Stimulated activated naive B cell treated with anti-CD40 and anti-IgM and Interleukin-4, amounts not matched to agents 10 μg/mL and 1 μg/mL and 100 μg/mL, for 72 hours (primary cell): Measurements from ENCODE around the gene ADGRD1.

Experiments used
- ATAC-seq, 2 donors: fragments of 150-1000 bp; cut with Tn5 transposase; replicated peaks; 2 replicates each; pipeline ENCODE4 v1.10.0; 2021; ENCODE audit warnings: moderate library complexity in 1 of 2
- DNase-seq: peaks from one replicate; pipeline ENCODE4 v3.0.0; 2021
- H3K27ac Mint-ChIP-seq: one replicate; pipeline ENCODE4 v1.8.0; 2022; ENCODE audit warnings: mild to moderate bottlenecking, mixed read lengths
- H3K27me3 Mint-ChIP-seq, 2 donors: one replicate each; pipeline ENCODE4 v1.8.0; 2022; ENCODE audit warnings: mixed read lengths in 2 of 2
- H3K36me3 Mint-ChIP-seq, 2 donors: one replicate each; pipeline ENCODE4 v1.8.0; 2022; ENCODE audit warnings: mixed read lengths in 2 of 2, mild to moderate bottlenecking in 1 of 2
- H3K4me1 Mint-ChIP-seq, 2 donors: one replicate each; pipeline ENCODE4 v1.8.0; 2022; ENCODE audit warnings: mixed read lengths in 2 of 2, mild to moderate bottlenecking in 1 of 2
- H3K4me3 Mint-ChIP-seq, 2 donors: one replicate each; pipeline ENCODE4 v1.8.0; 2022; ENCODE audit warnings: mild to moderate bottlenecking in 2 of 2, mixed read lengths in 2 of 2, moderate library complexity in 1 of 2
- H3K9me3 Mint-ChIP-seq, 2 donors: one replicate each; pipeline ENCODE4 v1.8.0; 2022; ENCODE audit warnings: mixed read lengths in 2 of 2, mild to moderate bottlenecking in 1 of 2

Gene ADGRD1

GRCh38 chr12:131087302-131087818, 133.7 kb downstream of the ADGRD1 start:
- no peaks in the 10 kb centered on the region for H3K9me3 Mint-ChIP-seq
- peak; percentile 0 for DNase-seq
- H3K4me3 Mint-ChIP-seq: no peak overlapping the region
- H3K27ac Mint-ChIP-seq: no peak overlapping the region
- no peaks in the 10 kb centered on the region for H3K36me3 Mint-ChIP-seq
- no peak for ATAC-seq
- peaks cover 13 to 16% of the 10 kb centered on the region in 2 donors for H3K27me3 Mint-ChIP-seq
- peaks cover 24 to 27% of the 10 kb centered on the region in 2 donors for H3K4me1 Mint-ChIP-seq

DNA sequence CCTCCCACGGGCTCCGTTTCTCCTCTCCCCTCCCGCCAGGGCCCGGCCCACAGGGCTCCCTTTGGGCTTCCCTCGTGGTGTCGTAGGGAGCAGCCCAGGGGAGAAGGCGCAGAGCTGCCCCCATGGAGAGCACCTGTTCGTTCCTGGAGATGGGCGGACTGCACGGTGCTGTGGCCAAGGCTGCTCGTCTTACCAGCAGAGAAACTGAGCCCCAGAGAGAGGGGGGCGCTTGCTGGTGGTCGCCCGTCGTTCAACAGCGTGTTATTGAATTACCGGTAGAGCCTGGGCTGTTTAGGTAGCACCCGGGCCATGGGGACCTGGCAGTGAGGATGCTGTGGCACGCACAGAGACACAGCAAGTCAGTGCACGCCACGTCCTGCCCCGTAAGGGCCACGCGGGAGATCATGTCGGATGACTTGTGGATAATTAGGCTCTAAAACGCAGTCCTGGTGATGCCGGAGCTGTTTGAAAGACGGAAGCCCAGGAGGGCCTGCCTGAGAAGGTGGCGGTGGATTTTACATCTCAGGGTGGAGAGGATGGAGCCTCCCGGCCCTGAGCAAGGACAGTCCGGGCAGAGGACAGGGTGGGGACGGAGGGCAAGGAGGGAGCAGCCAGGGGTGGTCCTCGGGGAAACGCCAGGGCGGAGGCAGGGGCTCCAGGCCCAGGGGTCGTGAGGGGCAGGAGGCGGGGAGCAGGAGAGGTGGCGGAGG, 134.4 kb downstream of the ADGRD1 start:
- no peak for DNase-seq
- no peak for ATAC-seq

GRCh38 chr12:131088701-131089530, 135.2 kb downstream of the ADGRD1 start:
- DNase-seq: no peak
- Mint-ChIP-seq H3K27me3 (peaks cover 10 to 16% of the 10 kb centered on the region in 2 donors), H3K4me1 (peaks cover 35 to 40% of the 10 kb centered on the region in 2 donors), H3K4me3 (no peak overlapping the region), H3K27ac (peak overlapping the region; percentile 86), H3K9me3 (no peaks in the 10 kb centered on the region), H3K36me3 (no peaks in the 10 kb centered on the region)
- no peak for ATAC-seq

More for the DNA sequence above, 134.4 kb downstream of the ADGRD1 start:
- H3K36me3 Mint-ChIP-seq: no peaks in the 10 kb centered on the region
- H3K4me1 Mint-ChIP-seq: peaks cover 28 to 33% of the 10 kb centered on the region in 2 donors
- peaks cover 13 to 16% of the 10 kb centered on the region in 2 donors for H3K27me3 Mint-ChIP-seq
- H3K9me3 Mint-ChIP-seq: no peaks in the 10 kb centered on the region
- H3K4me3 Mint-ChIP-seq: no peak overlapping the region
- H3K27ac Mint-ChIP-seq: no peak overlapping the region

GRCh38 chr12:131089531-131090273, 136.0 kb downstream of the ADGRD1 start:
- Mint-ChIP-seq H3K27ac (no peak overlapping the region), H3K4me1 (peaks cover 39 to 45% of the 10 kb centered on the region in 2 donors), H3K9me3 (no peaks in the 10 kb centered on the region)

DNA sequence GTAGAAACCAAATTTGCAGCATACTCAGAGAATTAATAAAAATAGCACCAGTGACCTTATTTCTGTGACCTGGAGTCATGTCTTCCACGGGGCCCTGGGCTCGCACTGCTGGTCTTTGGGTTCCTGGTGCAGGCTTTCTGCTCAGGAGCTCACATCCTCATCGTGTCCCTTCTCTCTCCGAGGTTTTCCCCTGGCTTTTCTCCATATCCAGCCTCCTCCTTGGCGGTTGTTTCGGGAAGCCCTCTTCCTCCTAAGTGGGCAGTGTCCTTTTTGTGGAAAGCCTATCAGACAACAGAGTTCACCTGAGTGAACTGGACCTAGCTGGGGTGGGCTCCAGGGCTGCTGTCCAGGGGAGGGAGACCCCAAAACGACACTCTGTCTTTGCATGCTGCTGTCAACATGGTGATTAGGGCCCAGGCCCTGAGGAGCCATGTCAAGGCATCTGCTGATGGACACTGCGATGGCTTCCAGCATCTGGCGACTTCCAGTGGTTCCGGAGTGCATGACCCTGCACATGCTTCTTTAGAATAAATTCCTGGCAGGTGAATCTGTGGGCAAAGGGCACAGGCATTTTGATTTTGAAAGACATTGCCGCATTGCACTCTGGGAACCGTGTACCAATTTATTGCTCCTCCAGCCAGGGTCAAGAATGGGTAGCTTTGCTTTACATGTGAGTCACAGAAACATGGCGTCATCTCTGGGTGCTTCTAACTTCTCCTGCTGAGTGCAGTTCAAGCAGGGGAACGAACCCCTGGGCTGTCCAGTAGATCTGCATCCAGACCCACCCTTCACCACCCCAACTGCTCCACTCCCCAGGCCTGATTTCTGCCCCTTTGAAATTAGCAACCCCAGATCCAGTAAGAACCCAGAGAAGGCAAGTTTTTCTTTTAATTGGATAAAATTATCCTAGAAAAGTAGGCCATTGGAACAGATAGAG, 136.8 kb downstream of the ADGRD1 start:
- Mint-ChIP-seq H3K4me1 (peaks cover 43 to 52% of the 10 kb centered on the region in 2 donors), H3K9me3 (no peaks in the 10 kb centered on the region), H3K27me3 (peaks cover 3 to 7% of the 10 kb centered on the region in 2 donors), H3K27ac (peak overlapping the region; percentile 91), H3K36me3 (no peaks in the 10 kb centered on the region), H3K4me3 (no peak overlapping the region)
- ATAC-seq: no peak
- DNase-seq: no peak

More at GRCh38 chr12:131089531-131090273, 136.0 kb downstream of the ADGRD1 start:
- ATAC-seq: no peak
- no peaks in the 10 kb centered on the region for H3K36me3 Mint-ChIP-seq
- no peak for DNase-seq
- H3K4me3 Mint-ChIP-seq: no peak overlapping the region
- H3K27me3 Mint-ChIP-seq: peaks cover 4 to 11% of the 10 kb centered on the region in 2 donors

GRCh38 chr12:131091413-131091975, 137.8 kb downstream of the ADGRD1 start:
- Mint-ChIP-seq H3K27ac (peak overlapping the region; percentile 89), H3K9me3 (no peaks in the 10 kb centered on the region), H3K27me3 (peaks cover 4 to 6% of the 10 kb centered on the region in 2 donors), H3K4me1 (peaks cover 44 to 53% of the 10 kb centered on the region in 2 donors), H3K36me3 (no peaks in the 10 kb centered on the region), H3K4me3 (peak overlapping the region; percentile 8 to 59)
- peak; percentile 45 to 59 for ATAC-seq
- DNase-seq: peak; percentile 73

DNA sequence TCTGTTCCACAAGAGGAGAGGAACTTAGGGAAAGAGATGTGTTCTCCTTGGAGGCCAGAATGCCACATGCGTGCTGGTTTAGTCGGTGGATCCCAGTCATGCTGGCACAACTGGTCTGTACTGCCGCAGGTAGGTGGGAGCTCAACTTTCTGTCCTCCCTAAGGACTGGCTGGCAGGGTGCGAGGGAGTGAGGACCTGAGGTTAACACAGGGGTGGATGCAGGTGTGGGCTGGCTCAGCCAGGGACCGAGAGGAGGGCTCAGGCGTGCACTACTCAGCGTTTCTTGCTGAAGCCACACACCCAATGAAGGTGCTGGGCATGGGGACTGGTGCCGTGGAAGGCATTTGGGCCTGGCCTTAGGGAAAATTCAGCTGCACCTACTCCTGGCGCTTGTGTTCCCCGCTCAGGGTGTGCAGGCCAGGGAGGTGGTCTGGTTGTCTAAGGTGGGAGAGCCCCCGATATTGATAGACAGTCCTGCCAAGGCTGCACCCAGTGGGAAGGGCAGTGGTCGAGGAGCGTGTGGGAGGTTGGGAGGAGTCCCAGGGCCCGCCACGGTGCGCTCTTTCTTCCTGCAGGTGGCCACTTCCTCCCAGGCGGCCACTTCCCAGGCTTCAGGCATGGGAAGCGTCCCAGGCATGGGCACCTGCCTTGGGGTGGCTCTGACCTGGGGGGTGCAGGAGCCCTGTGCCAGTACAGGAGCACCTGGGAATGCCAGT, 138.4 kb downstream of the ADGRD1 start:
- Mint-ChIP-seq H3K36me3 (no peaks in the 10 kb centered on the region), H3K4me1 (peaks cover 44 to 53% of the 10 kb centered on the region in 2 donors), H3K27ac (peak overlapping the region; percentile 89), H3K9me3 (no peaks in the 10 kb centered on the region), H3K4me3 (peak overlapping the region; percentile 8 to 59), H3K27me3 (peaks cover 4 to 6% of the 10 kb centered on the region in 2 donors)
- ATAC-seq (peak in 1 of 2 donors; percentile 6), DNase-seq (no peak)

DNA sequence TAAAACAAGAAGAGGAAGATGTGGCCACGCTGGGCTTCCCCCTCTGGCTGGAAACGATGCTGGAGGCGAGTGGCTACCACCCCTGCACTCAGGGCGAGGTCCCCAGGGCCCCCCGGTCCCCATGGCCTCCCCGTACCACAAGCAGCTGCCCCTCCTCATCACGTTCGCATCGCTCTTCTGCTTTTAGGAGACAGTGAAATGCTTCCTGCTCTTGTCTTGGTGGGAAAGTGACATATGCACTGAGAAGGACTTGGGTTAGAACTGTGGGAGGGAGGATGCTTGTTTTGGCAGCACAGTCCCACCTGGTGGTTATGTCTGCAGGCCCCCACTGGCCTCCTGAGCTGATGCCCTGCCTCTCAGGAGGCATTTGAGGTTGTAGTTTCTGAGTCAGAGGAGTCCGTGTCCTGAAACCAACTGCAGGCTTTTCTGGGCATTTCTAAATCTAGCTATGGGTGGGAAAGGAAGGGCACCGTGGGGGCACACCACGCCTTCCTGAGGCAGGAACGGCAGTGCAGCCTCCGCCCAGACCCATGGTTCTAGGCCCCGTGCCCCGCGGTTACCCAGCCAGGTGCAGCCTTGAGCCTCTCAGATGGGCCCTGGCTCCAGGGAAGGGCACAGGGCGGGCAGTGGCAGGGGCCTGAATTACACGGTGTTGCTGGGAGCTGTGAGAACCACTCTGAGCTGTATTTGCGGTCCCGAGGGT, 139.3 kb downstream of the ADGRD1 start:
- H3K36me3 Mint-ChIP-seq: no peaks in the 10 kb centered on the region
- peaks cover 4 to 6% of the 10 kb centered on the region in 2 donors for H3K27me3 Mint-ChIP-seq
- peak overlapping the region; percentile 56 to 75 for H3K4me3 Mint-ChIP-seq
- H3K9me3 Mint-ChIP-seq: no peaks in the 10 kb centered on the region
- peak; percentile 79 for DNase-seq
- H3K4me1 Mint-ChIP-seq: peaks cover 43 to 53% of the 10 kb centered on the region in 2 donors
- H3K27ac Mint-ChIP-seq: peak overlapping the region; percentile 93
- ATAC-seq: peak; percentile 79 to 83

GRCh38 chr12:131093604-131093955, 139.9 kb downstream of the ADGRD1 start:
- peaks cover 39 to 53% of the 10 kb centered on the region in 2 donors for H3K4me1 Mint-ChIP-seq
- peak overlapping the region; percentile 56 to 75 for H3K4me3 Mint-ChIP-seq
- peak overlapping the region; percentile 93 for H3K27ac Mint-ChIP-seq
- no peaks in the 10 kb centered on the region for H3K36me3 Mint-ChIP-seq
- H3K9me3 Mint-ChIP-seq: no peaks in the 10 kb centered on the region
- no peak for ATAC-seq
- H3K27me3 Mint-ChIP-seq: peaks cover 4 to 6% of the 10 kb centered on the region in 2 donors
- DNase-seq: no peak

DNA sequence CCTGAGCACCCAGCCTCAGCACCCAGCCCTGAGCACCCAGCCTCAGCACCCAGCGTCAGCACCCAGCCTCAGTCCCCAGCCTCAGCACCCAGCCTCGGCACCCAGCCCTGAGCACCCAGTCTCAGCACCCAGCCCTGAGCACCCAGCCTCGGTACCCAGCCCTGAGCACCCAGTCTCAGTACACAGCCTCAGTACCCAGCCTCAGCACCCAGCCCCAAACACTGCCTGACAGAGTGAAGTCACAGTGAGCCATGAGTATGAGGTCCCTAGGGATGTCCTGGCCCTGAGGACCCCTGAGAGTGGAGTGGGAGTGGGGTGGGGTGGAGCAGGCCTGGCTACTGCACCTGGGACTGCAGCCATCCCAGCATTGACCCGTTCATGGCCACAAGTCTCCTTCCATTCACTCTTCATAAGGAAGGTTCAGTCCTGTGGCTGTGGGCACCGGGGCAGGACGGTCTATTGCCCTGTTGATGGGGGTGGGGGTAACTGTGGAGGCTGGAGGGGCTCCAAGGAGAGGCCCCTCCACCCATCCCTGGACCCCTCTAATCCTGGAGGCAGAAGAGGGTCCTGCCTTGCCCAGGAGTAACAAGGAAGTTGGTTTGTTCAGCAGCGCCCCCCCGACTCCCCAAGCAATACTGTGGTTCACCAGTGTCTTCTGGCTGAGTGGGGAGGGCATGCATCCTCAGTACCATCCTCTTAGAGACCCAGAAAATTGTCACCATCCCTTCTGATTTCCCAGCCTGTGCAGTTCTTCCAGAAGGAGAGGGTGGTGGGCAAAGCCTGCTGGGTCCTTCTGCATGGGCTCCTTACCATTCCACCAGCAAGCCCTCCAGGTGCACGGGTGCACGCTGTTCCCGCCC, 140.5 kb downstream of the ADGRD1 start:
- no peak for DNase-seq
- no peak for ATAC-seq
- Mint-ChIP-seq H3K27ac (no peak overlapping the region), H3K4me1 (peaks cover 38 to 53% of the 10 kb centered on the region in 2 donors), H3K27me3 (peaks cover 4 to 6% of the 10 kb centered on the region in 2 donors), H3K4me3 (no peak overlapping the region), H3K36me3 (no peaks in the 10 kb centered on the region), H3K9me3 (no peaks in the 10 kb centered on the region)
